ENCODE measurements around the gene TBC1D10B. TPM values are rescaled to one million over a fixed set of nuclear protein-coding genes. Genes with fewer than 3 reads are reported as not detected.

The TBC1D10B gene
- total and polyA plus RNA-seq, 9 of the 15 experiments (the other 6 are each of a cell fraction or from before 2014, with no cell fraction given): 2.2 to 55.4 (median 17.5) TPM

DNA sequence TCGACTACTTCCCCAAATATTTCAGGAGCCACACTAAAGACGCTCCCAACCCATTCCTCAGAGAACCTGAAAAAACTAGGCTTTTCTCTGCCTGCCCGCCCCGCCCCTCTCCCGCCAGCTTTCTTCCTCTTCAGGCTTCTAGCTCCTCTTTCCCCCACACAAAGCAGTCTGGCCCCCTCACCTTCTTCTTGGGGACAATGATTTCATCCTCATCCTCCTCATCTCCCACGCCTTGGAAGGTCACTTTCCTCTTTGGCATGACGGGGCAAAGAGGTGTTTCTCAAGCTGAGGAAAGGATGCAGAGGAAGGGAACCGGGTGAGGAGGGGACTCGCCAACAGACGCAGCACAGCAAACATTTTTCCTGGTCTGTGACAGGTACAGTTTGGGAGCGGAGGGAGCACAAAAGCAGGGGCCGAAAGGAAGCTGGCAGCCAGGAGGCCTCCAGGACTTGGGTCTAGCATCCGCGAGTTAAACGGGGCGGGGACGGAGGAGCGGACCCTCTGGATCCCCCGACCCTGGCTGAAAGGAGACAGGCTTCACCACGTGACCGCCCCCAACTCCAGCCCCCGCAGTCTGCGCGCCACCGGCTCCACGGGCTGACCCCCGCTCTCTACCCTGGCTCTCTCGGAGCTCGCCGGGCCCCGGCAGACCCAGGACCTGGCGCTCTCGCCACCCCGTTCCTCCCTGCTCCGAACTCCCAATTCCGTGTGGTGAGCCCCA, 15.7 kb downstream of the TBC1D10B start (continued):
- TF ChIP-seq, protein P1, sequence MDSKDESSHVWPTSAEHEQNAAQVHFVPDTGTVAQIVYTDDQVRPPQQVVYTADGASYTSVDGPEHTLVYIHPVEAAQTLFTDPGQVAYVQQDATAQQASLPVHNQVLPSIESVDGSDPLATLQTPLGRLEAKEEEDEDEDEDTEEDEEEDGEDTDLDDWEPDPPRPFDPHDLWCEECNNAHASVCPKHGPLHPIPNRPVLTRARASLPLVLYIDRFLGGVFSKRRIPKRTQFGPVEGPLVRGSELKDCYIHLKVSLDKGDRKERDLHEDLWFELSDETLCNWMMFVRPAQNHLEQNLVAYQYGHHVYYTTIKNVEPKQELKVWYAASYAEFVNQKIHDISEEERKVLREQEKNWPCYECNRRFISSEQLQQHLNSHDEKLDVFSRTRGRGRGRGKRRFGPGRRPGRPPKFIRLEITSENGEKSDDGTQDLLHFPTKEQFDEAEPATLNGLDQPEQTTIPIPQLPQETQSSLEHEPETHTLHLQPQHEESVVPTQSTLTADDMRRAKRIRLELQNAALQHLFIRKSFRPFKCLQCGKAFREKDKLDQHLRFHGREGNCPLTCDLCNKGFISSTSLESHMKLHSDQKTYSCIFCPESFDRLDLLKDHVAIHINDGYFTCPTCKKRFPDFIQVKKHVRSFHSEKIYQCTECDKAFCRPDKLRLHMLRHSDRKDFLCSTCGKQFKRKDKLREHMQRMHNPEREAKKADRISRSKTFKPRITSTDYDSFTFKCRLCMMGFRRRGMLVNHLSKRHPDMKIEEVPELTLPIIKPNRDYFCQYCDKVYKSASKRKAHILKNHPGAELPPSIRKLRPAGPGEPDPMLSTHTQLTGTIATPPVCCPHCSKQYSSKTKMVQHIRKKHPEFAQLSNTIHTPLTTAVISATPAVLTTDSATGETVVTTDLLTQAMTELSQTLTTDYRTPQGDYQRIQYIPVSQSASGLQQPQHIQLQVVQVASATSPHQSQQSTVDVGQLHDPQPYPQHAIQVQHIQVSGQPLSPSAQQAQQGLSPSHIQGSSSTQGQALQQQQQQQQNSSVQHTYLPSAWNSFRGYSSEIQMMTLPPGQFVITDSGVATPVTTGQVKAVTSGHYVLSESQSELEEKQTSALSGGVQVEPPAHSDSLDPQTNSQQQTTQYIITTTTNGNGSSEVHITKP (IDR thresholded peaks at IDR 0.05; ENCODE audit: partially characterized antibody): no peak
- TF ChIP-seq ZNF766 (CRISPR knock-in tag; conservative IDR thresholded peaks at IDR 0.05) (no peak), SIRT6 (IDR thresholded peaks at IDR 0.05; ENCODE audit: low read depth, low read length) (no peak), PTTG1 (tag; IDR thresholded peaks at IDR 0.05; ENCODE audit: low read depth) (no peak), ZNF778 (CRISPR knock-in tag; IDR thresholded peaks at IDR 0.05) (no peak), ZC3H4 (CRISPR knock-in tag; IDR thresholded peaks at IDR 0.05; ENCODE audit: borderline replicate concordance) (peak; percentile 77; the same call in 1 of the 2 replicates), JUND (IDR thresholded peaks at IDR 0.05; ENCODE audit: borderline replicate concordance, low read depth, low read length) (no peak), JUND (tag; IDR thresholded peaks at IDR 0.05; ENCODE audit: borderline replicate concordance, low read depth, low read length) (no peak)
- TF ChIP-seq, protein P2, sequence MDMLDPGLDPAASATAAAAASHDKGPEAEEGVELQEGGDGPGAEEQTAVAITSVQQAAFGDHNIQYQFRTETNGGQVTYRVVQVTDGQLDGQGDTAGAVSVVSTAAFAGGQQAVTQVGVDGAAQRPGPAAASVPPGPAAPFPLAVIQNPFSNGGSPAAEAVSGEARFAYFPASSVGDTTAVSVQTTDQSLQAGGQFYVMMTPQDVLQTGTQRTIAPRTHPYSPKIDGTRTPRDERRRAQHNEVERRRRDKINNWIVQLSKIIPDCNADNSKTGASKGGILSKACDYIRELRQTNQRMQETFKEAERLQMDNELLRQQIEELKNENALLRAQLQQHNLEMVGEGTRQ (CRISPR knock-in tag; IDR thresholded peaks at IDR 0.05): 0 out of 2 replicates have a peak, but pooled peaks have one; percentile 26

Measured in K562 (cell line).